ENCODE results near the gene ZBTB14.

ZBTB14 gene

GRCh38 chr18:5296706-5297320 is 1.3 kb upstream of the ZBTB14 start:
- TF ChIP-seq TAF1 (IDR thresholded peaks at IDR 0.05; ENCODE audit: borderline replicate concordance, insufficient read depth, low read length) (peak; percentile 19; the same call in 1 of the 2 replicates), REST (IDR thresholded peaks at IDR 0.05; ENCODE audit: insufficient read depth in 1 of 2, low read depth in 2 of 2, low read length in 2 of 2) (no peak), FOXP2 (optimal IDR thresholded peaks at IDR 0.05; ENCODE audit: borderline replicate concordance, extremely low read depth, extremely low read length, insufficient read depth) (peak; percentile 57), SIN3A (IDR thresholded peaks at IDR 0.05; ENCODE audit: borderline replicate concordance, insufficient read depth, low read length) (no peak), POLR2AphosphoS5 (IDR thresholded peaks at IDR 0.05; ENCODE audit: low read depth, low read length) (0 out of 2 replicates have a peak, but pooled peaks have one; percentile 22)

GRCh38 chr18:5295981-5296705 is 617 bp upstream of the ZBTB14 start:
- TF ChIP-seq FOXP2 (optimal IDR thresholded peaks at IDR 0.05; ENCODE audit: borderline replicate concordance, extremely low read depth, extremely low read length, insufficient read depth) (peak; percentile 14), TAF1 (IDR thresholded peaks at IDR 0.05; ENCODE audit: borderline replicate concordance, insufficient read depth, low read length) (0 out of 2 replicates have a peak, but pooled peaks have one; percentile 5), REST (IDR thresholded peaks at IDR 0.05; ENCODE audit: insufficient read depth in 1 of 2, low read depth in 2 of 2, low read length in 2 of 2) (no peak)

GRCh38 chr18:5294457-5295230 is 882 bp downstream of the ZBTB14 start:
- no peak for TF ChIP-seq SIN3A (IDR thresholded peaks at IDR 0.05; ENCODE audit: borderline replicate concordance, insufficient read depth, low read length)
- no peak for TF ChIP-seq FOXP2 (optimal IDR thresholded peaks at IDR 0.05; ENCODE audit: borderline replicate concordance, extremely low read depth, extremely low read length, insufficient read depth)
- no peak for TF ChIP-seq TAF1 (IDR thresholded peaks at IDR 0.05; ENCODE audit: borderline replicate concordance, insufficient read depth, low read length)
- TF ChIP-seq REST (IDR thresholded peaks at IDR 0.05; ENCODE audit: insufficient read depth in 1 of 2, low read depth in 2 of 2, low read length in 2 of 2): no peak
- TF ChIP-seq POLR2AphosphoS5 (IDR thresholded peaks at IDR 0.05; ENCODE audit: low read depth, low read length): no peak

- no peak for TF ChIP-seq POLR2AphosphoS5 (IDR thresholded peaks at IDR 0.05; ENCODE audit: low read depth, low read length)
- TF ChIP-seq FOXP2 (optimal IDR thresholded peaks at IDR 0.05; ENCODE audit: borderline replicate concordance, extremely low read depth, extremely low read length, insufficient read depth): no peak
- no peak for TF ChIP-seq TAF1 (IDR thresholded peaks at IDR 0.05; ENCODE audit: borderline replicate concordance, insufficient read depth, low read length)
- TF ChIP-seq SIN3A (IDR thresholded peaks at IDR 0.05; ENCODE audit: borderline replicate concordance, insufficient read depth, low read length): no peak
- no peak for TF ChIP-seq REST (IDR thresholded peaks at IDR 0.05; ENCODE audit: insufficient read depth in 1 of 2, low read depth in 2 of 2, low read length in 2 of 2)
These were observed 1.4 kb downstream of the ZBTB14 start for GRCh38 chr18:5294113-5294456.
